A549 (cell line): ENCODE data around the gene SDC3. TPM values are rescaled to one million over a fixed set of nuclear protein-coding genes. Genes with fewer than 3 reads are reported as not detected.

Experiments
- ATAC-seq, 2 experiments: fragments of 200-7000 bp in 1 of 2; fragments of >200 bp in 1 of 2; cut with Nextera tagmentation in 1 of 2; cut with Tn5 transposase in 1 of 2; 3 replicates each; pipeline versions ENCODE4 v1.8.0 to v1.9.1; 2018 to 2020; ENCODE audit warnings: mild to moderate bottlenecking in 1 of 2, moderate library complexity in 1 of 2
- CTCF ChIA-PET: fragments of 300-600 bp; sonication (Branson Sonifier 250); formaldehyde crosslinking; extraction: SDS; loops from one replicate; lab custom pipeline; 2021; ENCODE audit warnings: antibody characterized with exemption, inconsistent platforms; lab: Yijun Ruan, JAX
- POLR2A ChIA-PET: fragments of 350-600 bp; formaldehyde crosslinking; extraction: SDS; loops from one replicate; lab custom pipeline; 2021; ENCODE audit warnings: antibody characterized with exemption, inconsistent platforms; lab: Yijun Ruan, JAX
- DNase-seq, 2 experiments: peaks; one replicate each; pipeline versions ENCODE4 v3.0.0 to v3.0.0-alpha.2; 2011 to 2016; ENCODE audit warnings: low read depth in 1 of 2, low spot score in 1 of 2
- FAIRE-seq: peaks from 2 replicates; lab custom pipeline; 2011; peaks lifted over from hg19 to GRCh38; lab: Jason Lieb, UNC
- H3K27ac ChIP-seq, 2 experiments: fragments of >200 bp; sonication (Bioruptor Twin); formaldehyde crosslinking; 3 replicates each; pipeline ENCODE4 v1.5.1; 2016 to 2017
- H3K4me1 ChIP-seq: fragments of >200 bp; sonication (Bioruptor Twin); formaldehyde crosslinking; 3 replicates; pipeline ENCODE4 v1.6.1; 2016
- H3K4me2 ChIP-seq: fragments of >200 bp; sonication (Bioruptor Twin); formaldehyde crosslinking; 3 replicates; pipeline ENCODE4 v1.6.1; 2016
- H3K4me3 ChIP-seq: fragments of >200 bp; sonication (Bioruptor Twin); formaldehyde crosslinking; 3 replicates; pipeline ENCODE4 v1.5.1; 2016
- H3K9me3 ChIP-seq: fragments of >200 bp; sonication (Bioruptor Twin); formaldehyde crosslinking; 3 replicates; pipeline ENCODE4 v1.6.1; 2016
- BHLHE40 ChIP-seq: IDR thresholded peaks from 2 replicates; pipeline ENCODE4 v1.6.1; 2012; ENCODE audit warnings: low read depth, low read length, inconsistent platforms
- CBX8 ChIP-seq: fragments of 200-600 bp; sonication (generic); IDR thresholded peaks from 2 replicates; pipeline ENCODE4 v1.6.1; 2016
- FOSL2 ChIP-seq, 2 experiments: fragments of 450-650 bp in 1 of 2; fragments of >200 bp in 1 of 2; sonication (Bioruptor Twin) in 1 of 2; formaldehyde crosslinking; IDR thresholded peaks; 2 replicates each; pipeline versions ENCODE4 v1.5.0 to v1.6.1; 2016 to 2020; ENCODE audit warnings: mild to moderate bottlenecking in 1 of 2, moderate library complexity in 1 of 2
- FOXS1 ChIP-seq: fragments of 250-450 bp; sonication (Bioruptor Pico); IDR thresholded peaks from 2 replicates; pipeline ENCODE4 v1.5.0; 2020; ENCODE audit warnings: mild to moderate bottlenecking, moderate library complexity
- GATA3 ChIP-seq: IDR thresholded peaks from 2 replicates; pipeline ENCODE4 v1.6.1; 2012; ENCODE audit warnings: borderline replicate concordance
- HDAC2 ChIP-seq: fragments of 200-600 bp; sonication (generic); IDR thresholded peaks from 2 replicates; pipeline ENCODE4 v1.6.1; 2016
- HES2 ChIP-seq: fragments of >200 bp; sonication (Bioruptor Twin); formaldehyde crosslinking; IDR thresholded peaks from 2 replicates; pipeline ENCODE4 v1.6.1; 2016
- HEYL ChIP-seq: fragments of 250-450 bp; sonication (Bioruptor Pico); IDR thresholded peaks from 2 replicates; pipeline ENCODE4 v1.8.0; 2021; ENCODE audit warnings: mild to moderate bottlenecking, moderate library complexity
- HOXB13 ChIP-seq: fragments of 250-450 bp; sonication (Bioruptor Pico); IDR thresholded peaks from 2 replicates; pipeline ENCODE4 v1.5.0; 2020; ENCODE audit warnings: low read depth, mild to moderate bottlenecking, moderate library complexity
- HOXB5 ChIP-seq: fragments of 250-450 bp; sonication (Bioruptor Pico); IDR thresholded peaks from 2 replicates; pipeline ENCODE4 v1.5.0; 2020; ENCODE audit warnings: mild to moderate bottlenecking, moderate library complexity
- KDM1A ChIP-seq: fragments of 200-600 bp; sonication (generic); IDR thresholded peaks from 2 replicates; pipeline ENCODE4 v1.6.1; 2016; ENCODE audit warnings: low read depth, mild to moderate bottlenecking
- MAFK ChIP-seq: fragments of 450-650 bp; IDR thresholded peaks from 2 replicates; pipeline ENCODE4 v1.6.1; 2014; ENCODE audit not compliant: partially characterized antibody
- MAZ ChIP-seq: fragments of 150-350 bp; IDR thresholded peaks from 2 replicates; pipeline ENCODE4 v1.6.1; 2014; ENCODE audit warnings: antibody characterized with exemption, low read depth, low read length, borderline replicate concordance
- PBX3 ChIP-seq: IDR thresholded peaks from 2 replicates; pipeline ENCODE4 v1.6.1; 2012
- POLR2A ChIP-seq: IDR thresholded peaks from 2 replicates; pipeline ENCODE4 v1.6.1; 2012; ENCODE audit warnings: mild to moderate bottlenecking, low read length
- RCOR1 ChIP-seq: fragments of 150-350 bp; IDR thresholded peaks from 2 replicates; pipeline ENCODE4 v1.6.1; 2014; ENCODE audit warnings: antibody characterized with exemption, low read length, low read depth
- REST ChIP-seq: fragments of 200-600 bp; sonication (generic); IDR thresholded peaks from 2 replicates; pipeline ENCODE4 v1.6.1; 2016; ENCODE audit warnings: antibody characterized with exemption, mild to moderate bottlenecking, moderate library complexity
- TP53 ChIP-seq: fragments of 250-450 bp; sonication (Bioruptor Pico); IDR thresholded peaks from 2 replicates; pipeline ENCODE4 v1.5.0; 2021; ENCODE audit warnings: mild to moderate bottlenecking, moderate library complexity
- USF2 ChIP-seq: fragments of 450-650 bp; IDR thresholded peaks from 2 replicates; pipeline ENCODE4 v1.6.1; 2014; ENCODE audit warnings: antibody characterized with exemption
- ZSCAN20 ChIP-seq: fragments of 250-450 bp; sonication (Bioruptor Pico); IDR thresholded peaks from 2 replicates; pipeline ENCODE4 v1.8.0; 2022; ENCODE audit warnings: mild to moderate bottlenecking, moderate library complexity
- WGBS: methylation state at CpG from one replicate; pipeline ENCODE4 v1.1.6; 2017; ENCODE audit errors: missing lambda C conversion rate; 5-methylcytosine and 5-hydroxymethylcytosine counted together
- polyA plus RNA-seq, 4 experiments: library from polyadenylated mRNA; depleted of rRNA in 3 of 4; stranded (reverse); fragments of >200 nt; fragmentation: RNase III in 1 of 4; extraction: RNeasy Plus Mini Kit Qiagen cat#74134 plus additional on column Dnase treatment in 1 of 4; gene quantifications; 2 replicates in 3 of 4; 3 replicates in 1 of 4; pipeline ENCODE4 v1.2.3, GENCODE V29; 2011 to 2017

The SDC3 gene
- polyA plus RNA-seq, 2 of the 4 experiments (the other 2 are of a cell fraction) = 2.0 to 8.9 TPM

GRCh38 chr1:30840904-30841598, 67.5 kb downstream of the SDC3 start (continued):
- no peak for TF ChIP-seq HOXB13 (CRISPR knock-in tag)
- no peak for TF ChIP-seq ZSCAN20 (CRISPR knock-in tag)
- no peak for TF ChIP-seq RCOR1
- TF ChIP-seq HES2 = no peak
- TF ChIP-seq HOXB5 (CRISPR knock-in tag) = no peak

- CTCF ChIA-PET = no interaction called here
- 51% methylated on average over 3 of the region's 3 CpGs for WGBS
- FAIRE-seq (no peak), DNase-seq (no peak), ATAC-seq (no peak)
- Histone ChIP-seq H3K4me3 (no peak overlapping the region), H3K4me2 (no peak overlapping the region), H3K27ac (no peak overlapping the region), H3K9me3 (no peaks in the 10 kb centered on the region), H3K4me1 (no peaks in the 10 kb centered on the region)
- POLR2A ChIA-PET = no interaction called here
- TF ChIP-seq RCOR1 (no peak), HEYL (CRISPR knock-in tag) (no peak)
- TF ChIP-seq, all 56 proteins: peak for 0
Measured at GRCh38 chr1:30839827-30840359, 68.7 kb downstream of the SDC3 start.

- POLR2A ChIA-PET = no interaction called here
- no peak for TF ChIP-seq ZSCAN20 (CRISPR knock-in tag)
- TF ChIP-seq KDM1A = no peak
- TF ChIP-seq GATA3 = no peak
- TF ChIP-seq FOXS1 (CRISPR knock-in tag) = no peak
- no peak for TF ChIP-seq REST
- TF ChIP-seq MAZ = no peak
- TF ChIP-seq MAFK = no peak
- no peak for TF ChIP-seq TP53
- no peak for TF ChIP-seq PBX3
- no peak for TF ChIP-seq USF2
- TF ChIP-seq HOXB13 (CRISPR knock-in tag) = no peak
- no peak for TF ChIP-seq HDAC2
- TF ChIP-seq BHLHE40 = no peak
- no peak for TF ChIP-seq POLR2A
- TF ChIP-seq CBX8 = no peak
- TF ChIP-seq FOSL2 (IDR thresholded peaks at IDR 0.05) = no peak
- TF ChIP-seq FOSL2 (CRISPR knock-in tag; IDR thresholded peaks at IDR 0.05) = no peak
- no peak overlapping the region for H3K4me2 ChIP-seq
- H3K9me3 ChIP-seq = no peaks in the 10 kb centered on the region
- DNase-seq (no peak), FAIRE-seq (no peak), ATAC-seq (no peak)
- H3K4me3 ChIP-seq = no peak overlapping the region
- CTCF ChIA-PET = interaction anchor here (0.8 kb wide), 1 partner anchor 13 kb away, joined by 3 read pairs; no protein-coding TSS in a partner anchor
- 29% methylated on average over 7 of the region's 7 CpGs for WGBS
- H3K27ac ChIP-seq = no peak overlapping the region
- H3K4me1 ChIP-seq = no peaks in the 10 kb centered on the region
Measured at GRCh38 chr1:30838996-30839395, 69.6 kb downstream of the SDC3 start.
